K562 (cell line): ENCODE results near the gene SIGLEC1. TPM values are rescaled to one million over a fixed set of nuclear protein-coding genes. Genes with fewer than 3 reads are reported as not detected.

ENCODE experiments used
- ATAC-seq: fragments of 200-7000 bp; cut with Tn5 transposase; 3 replicates; pipeline ENCODE4 v1.9.1; 2020; ENCODE audit warnings: moderate library complexity
- BruUV-seq: library from RNA; stranded (reverse); fragments of 400-500 nt; replicated peaks from 2 replicates; lab custom pipeline; 2021; lab: Mats Ljungman, UMichigan
- CTCF ChIA-PET: fragments of 300-600 bp; formaldehyde crosslinking; extraction: SDS; loops from one replicate; lab custom pipeline; 2021; ENCODE audit warnings: low intra/inter-chr PET ratio; lab: Yijun Ruan, JAX
- POLR2A ChIA-PET: fragments of 300-600, 350-650 bp; sonication (Branson Sonifier 250); formaldehyde crosslinking; extraction: SDS; loops from one replicate; lab custom pipeline; 2021; ENCODE audit warnings: antibody characterized with exemption, inconsistent platforms; lab: Yijun Ruan, JAX
- DNase-seq, 4 experiments: peaks; one replicate each; pipeline versions ENCODE4 v3.0.0 to v3.0.0-alpha.2; 2011 to 2018; ENCODE audit warnings: low spot score in 3 of 4, mixed read lengths in 3 of 4; ENCODE audit errors: extremely low read depth in 1 of 4
- FAIRE-seq: peaks from 2 replicates; lab custom pipeline; 2011; peaks lifted over from hg19 to GRCh38; lab: Jason Lieb, UNC
- H2AFZ ChIP-seq: 2 replicates; pipeline ENCODE4 v1.6.0; 2011; ENCODE audit warnings: low read depth, low read length, control low read depth, inconsistent platforms
- H3K27ac ChIP-seq: fragments of 200-600 bp; 3 replicates; pipeline ENCODE4 v1.8.0; 2011; ENCODE audit warnings: low read depth, mild to moderate bottlenecking, control low read depth, inconsistent platforms, low read length, moderate library complexity, mixed read lengths; ENCODE audit errors: extremely low read depth
- H3K27me3 ChIP-seq, 2 experiments: fragments of 300-600 bp in 1 of 2; 2 replicates in 1 of 2; 3 replicates in 1 of 2; pipeline versions ENCODE4 v1.6.0 to v1.8.0; 2011; ENCODE audit warnings: inconsistent platforms in 2 of 2, low read length in 2 of 2, mild to moderate bottlenecking in 1 of 2, mixed read lengths in 1 of 2, moderate library complexity in 1 of 2; ENCODE audit not compliant: control insufficient read depth in 2 of 2, insufficient read depth in 2 of 2
- H3K36me3 ChIP-seq: fragments of 300-600 bp; 3 replicates; pipeline ENCODE4 v1.8.0; 2011; ENCODE audit warnings: mild to moderate bottlenecking, low read length, inconsistent platforms; ENCODE audit not compliant: control insufficient read depth, insufficient read depth
- H3K4me1 ChIP-seq, 2 experiments: fragments of 200-600 bp in 1 of 2; replicated peaks in 1 of 2; 2 replicates in 1 of 2; 3 replicates in 1 of 2; pipeline versions ENCODE4 v1.5.1 to v1.8.0; 2011; ENCODE audit warnings: inconsistent platforms in 2 of 2, low read length in 2 of 2, mild to moderate bottlenecking in 1 of 2, mixed read lengths in 1 of 2, moderate library complexity in 1 of 2; ENCODE audit not compliant: control insufficient read depth in 2 of 2, insufficient read depth in 2 of 2
- H3K4me2 ChIP-seq: 2 replicates; pipeline ENCODE4 v1.6.1; 2011; ENCODE audit warnings: low read length, control low read depth, inconsistent platforms, mixed read lengths; ENCODE audit not compliant: insufficient read depth
- H3K4me3 ChIP-seq: fragments of 200-600 bp; sonication (generic), shearing (Covaris generic); 2 replicates; pipeline ENCODE4 v1.5.1; 2016; ENCODE audit warnings: control low read depth, inconsistent platforms
- H3K79me2 ChIP-seq: fragments of 200-600 bp; 3 replicates; pipeline ENCODE4 v1.8.0; 2011; ENCODE audit warnings: low read length, inconsistent platforms; ENCODE audit not compliant: control insufficient read depth, insufficient read depth
- H3K9ac ChIP-seq, 2 experiments: 2 replicates each; pipeline versions ENCODE4 v1.6.0 to v1.6.1; 2011; ENCODE audit warnings: low read depth in 2 of 2, low read length in 2 of 2, control low read depth in 1 of 2, inconsistent platforms in 1 of 2, mild to moderate bottlenecking in 1 of 2, mixed read lengths in 1 of 2; ENCODE audit not compliant: insufficient read depth in 1 of 2
- H3K9me1 ChIP-seq: one replicate; pipeline ENCODE4 v1.6.0; 2011; ENCODE audit warnings: inconsistent platforms, mild to moderate bottlenecking, low read length, moderate library complexity; ENCODE audit not compliant: control insufficient read depth, insufficient read depth
- H3K9me3 ChIP-seq: replicated peaks from 2 replicates; pipeline ENCODE4 v1.5.1; 2011; ENCODE audit warnings: low read depth, low read length, inconsistent platforms; ENCODE audit not compliant: control insufficient read depth, insufficient read depth
- H4K20me1 ChIP-seq: replicated peaks from 2 replicates; pipeline ENCODE4 v1.6.1; 2011; ENCODE audit warnings: low read length, inconsistent platforms, mixed read lengths; ENCODE audit not compliant: control insufficient read depth, insufficient read depth
- BACH1 ChIP-seq: fragments of 200-800 bp; sonication (Bioruptor generic); IDR thresholded peaks from 2 replicates; pipeline ENCODE4 v1.6.1; 2016; ENCODE audit warnings: missing genetic modification characterization, missing compliant biosample characterization
- CBFB ChIP-seq: sonication (generic); formaldehyde crosslinking; IDR thresholded peaks from 2 replicates; pipeline ENCODE4 v1.4.0; 2020; ENCODE audit warnings: mild to moderate bottlenecking, missing genetic modification reagents
- NFIC ChIP-seq: fragments of 450-650 bp; IDR thresholded peaks from 2 replicates; pipeline ENCODE4 v1.6.1; 2017; ENCODE audit warnings: mild to moderate bottlenecking, inconsistent platforms
- NUFIP1 ChIP-seq: fragments of 450-650 bp; IDR thresholded peaks from 2 replicates; pipeline ENCODE4 v1.6.1; 2018; ENCODE audit not compliant: partially characterized antibody
- ZNF239 ChIP-seq: fragments of 250-450 bp; sonication (Bioruptor Pico); IDR thresholded peaks from 2 replicates; pipeline ENCODE4 v1.4.0; 2020; ENCODE audit warnings: mild to moderate bottlenecking
- ZNF639 ChIP-seq, 2 experiments: fragments of 200-800 bp in 1 of 2; sonication (Bioruptor generic) in 1 of 2; sonication (generic) in 1 of 2; formaldehyde crosslinking in 1 of 2; IDR thresholded peaks in 1 of 2; conservative IDR thresholded peaks in 1 of 2; 2 replicates each; pipeline versions ENCODE4 v1.5.0 to v1.6.1; 2016 to 2020; ENCODE audit warnings: missing compliant biosample characterization in 1 of 2, missing genetic modification characterization in 1 of 2, missing genetic modification reagents in 1 of 2
- WGBS: fragments of 100-300 bp; shearing (Covaris generic); methylation state at CpG from one replicate; pipeline ENCODE4 v1.1.6; 2016; ENCODE audit warnings: low coverage, mixed read lengths; ENCODE audit not compliant: insufficient coverage; ENCODE audit errors: missing lambda C conversion rate; 5-methylcytosine and 5-hydroxymethylcytosine counted together
- in situ Hi-C: fragments of 300-500 bp; cut with MboI; formaldehyde crosslinking; loops from 4 replicates; pipeline ENCODE4 v1.15.0; 2018; ENCODE audit warnings: inconsistent platforms, mixed read lengths
- intact Hi-C: fragments of 100-400 bp; cut with micrococcal nuclease; formaldehyde crosslinking; loops from 2 replicates; pipeline ENCODE4 v1.14.2; 2022
- polyA plus RNA-seq, 8 experiments: library from polyadenylated mRNA; depleted of rRNA in 4 of 8; stranded (reverse) in 5 of 8; unstranded in 3 of 8; fragments of >200 nt; fragmentation: Nextera tagmentation in 2 of 8; fragmentation: Illumina TruSeq in 1 of 8; extraction: Ambion mirVana in 2 of 8; extraction: Trizol in 1 of 8; gene quantifications; 2 replicates each; pipeline versions ENCODE4 v1.2.1 to v1.2.3, GENCODE V29; 2011 to 2014; ENCODE audit warnings: inconsistent platforms in 1 of 8, missing spikeins in 1 of 8
- total RNA-seq, 7 experiments: library from RNA; depleted of rRNA in 6 of 7; stranded (reverse); fragments of >200 nt in 6 of 7; fragmentation: Illumina TruSeq in 2 of 7; extraction: Trizol in 2 of 7; gene quantifications; 2 replicates each; pipeline versions ENCODE4 v1.2.1 to v1.2.3, GENCODE V29; 2011 to 2021; ENCODE audit warnings: low replicate concordance in 1 of 7

Gene SIGLEC1
- total and polyA plus RNA-seq, 9 of the 15 experiments (the other 6 are each of a cell fraction or from before 2014, with no cell fraction given) = 0.05 to 0.07 TPM; not detected in 7

- no peak overlapping the region for H3K4me2 ChIP-seq
- no peak for TF ChIP-seq ZNF239 (CRISPR knock-in tag)
- TF ChIP-seq, all 486 proteins: peak for 0
- WGBS = 32% methylated on average over 12 of the region's 14 CpGs
- ChIA-PET CTCF (interaction anchor here (0.6 kb wide), 1 partner anchor 28 kb away, joined by 3 read pairs; no protein-coding TSS in a partner anchor), POLR2A (no interaction called here)
- ATAC-seq (no peak), FAIRE-seq (no peak), DNase-seq (no peak)
- no TSS peak for BruUV-seq
- no peaks in the 10 kb centered on the region for H3K79me2 ChIP-seq
- H3K9me1 ChIP-seq = no peaks in the 10 kb centered on the region
- H4K20me1 ChIP-seq = no peaks in the 10 kb centered on the region
- no peak overlapping the region for H3K27ac ChIP-seq
- intact Hi-C loops = loop anchor here (10.0 kb wide), 1 partner anchor 106 kb away; the partner anchor contains the start of genes CENPB and SPEF1
- no peak overlapping the region for H2AFZ ChIP-seq
- peaks cover 0 to 15% of the 10 kb centered on the region in 2 experiments; a peak in 2 of 5 replicates for H3K27me3 ChIP-seq
- H3K4me3 ChIP-seq = no peak overlapping the region
- H3K9me3 ChIP-seq = no peaks in the 10 kb centered on the region
- peaks cover 0 to 31% of the 10 kb centered on the region in 2 experiments; a peak in 2 of 5 replicates for H3K4me1 ChIP-seq
- in situ Hi-C loops = no loop called here
- peak overlapping the region in 1 of 2 experiments; percentile 17; a peak in 1 of 4 replicates for H3K9ac ChIP-seq
- no peaks in the 10 kb centered on the region for H3K36me3 ChIP-seq
These were observed 33.3 kb downstream of the SIGLEC1 start for GRCh38 chr20:3678856-3679720.

GRCh38 chr20:3678198-3678597 lies 34.2 kb downstream of the SIGLEC1 start:
- Histone ChIP-seq H3K4me2 (no peak overlapping the region), H3K36me3 (no peaks in the 10 kb centered on the region), H3K4me3 (no peak overlapping the region), H3K9ac (no peak overlapping the region), H3K9me1 (no peaks in the 10 kb centered on the region), H3K9me3 (no peaks in the 10 kb centered on the region), H3K27ac (no peak overlapping the region), H4K20me1 (no peaks in the 10 kb centered on the region), H3K4me1 (peaks cover 0 to 40% of the 10 kb centered on the region in 2 experiments; a peak in 2 of 5 replicates), H2AFZ (no peak overlapping the region), H3K27me3 (peaks cover 0 to 23% of the 10 kb centered on the region in 2 experiments; a peak in 2 of 5 replicates), H3K79me2 (no peaks in the 10 kb centered on the region)
- ATAC-seq = no peak
- in situ Hi-C loops = no loop called here
- BruUV-seq = no TSS peak
- ChIA-PET POLR2A (no interaction called here), CTCF (no interaction called here)
- DNase-seq = no peak
- no peak for FAIRE-seq
- intact Hi-C loops = loop anchor here (10.0 kb wide), 1 partner anchor 107 kb away; the partner anchor contains the start of genes CENPB and SPEF1
- TF ChIP-seq CBFB (CRISPR knock-in tag) (no peak), NFIC (no peak), BACH1 (tag) (no peak), ZNF639 (CRISPR knock-in tag; conservative IDR thresholded peaks at IDR 0.05 in 1 of 2, IDR thresholded peaks at IDR 0.05 in 1 of 2) (no peak), NUFIP1 (no peak)
- 0% methylated on average over 1 of the region's 2 CpGs for WGBS
